ENCODE data around the gene CYFIP1. TPM values are rescaled to one million over a fixed set of nuclear protein-coding genes. Genes with fewer than 3 reads are reported as not detected.

The CYFIP1 gene
- total RNA-seq, 1 experiment from 2014 or later: 79.2 TPM

GRCh38 chr15:22951031-22951380 lies 29.2 kb downstream of the CYFIP1 start (continued):
- TF ChIP-seq, protein P1, sequence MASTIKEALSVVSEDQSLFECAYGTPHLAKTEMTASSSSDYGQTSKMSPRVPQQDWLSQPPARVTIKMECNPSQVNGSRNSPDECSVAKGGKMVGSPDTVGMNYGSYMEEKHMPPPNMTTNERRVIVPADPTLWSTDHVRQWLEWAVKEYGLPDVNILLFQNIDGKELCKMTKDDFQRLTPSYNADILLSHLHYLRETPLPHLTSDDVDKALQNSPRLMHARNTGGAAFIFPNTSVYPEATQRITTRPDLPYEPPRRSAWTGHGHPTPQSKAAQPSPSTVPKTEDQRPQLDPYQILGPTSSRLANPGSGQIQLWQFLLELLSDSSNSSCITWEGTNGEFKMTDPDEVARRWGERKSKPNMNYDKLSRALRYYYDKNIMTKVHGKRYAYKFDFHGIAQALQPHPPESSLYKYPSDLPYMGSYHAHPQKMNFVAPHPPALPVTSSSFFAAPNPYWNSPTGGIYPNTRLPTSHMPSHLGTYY (CRISPR knock-in tag; IDR thresholded peaks at IDR 0.05): no peak
- TF ChIP-seq, protein P2, sequence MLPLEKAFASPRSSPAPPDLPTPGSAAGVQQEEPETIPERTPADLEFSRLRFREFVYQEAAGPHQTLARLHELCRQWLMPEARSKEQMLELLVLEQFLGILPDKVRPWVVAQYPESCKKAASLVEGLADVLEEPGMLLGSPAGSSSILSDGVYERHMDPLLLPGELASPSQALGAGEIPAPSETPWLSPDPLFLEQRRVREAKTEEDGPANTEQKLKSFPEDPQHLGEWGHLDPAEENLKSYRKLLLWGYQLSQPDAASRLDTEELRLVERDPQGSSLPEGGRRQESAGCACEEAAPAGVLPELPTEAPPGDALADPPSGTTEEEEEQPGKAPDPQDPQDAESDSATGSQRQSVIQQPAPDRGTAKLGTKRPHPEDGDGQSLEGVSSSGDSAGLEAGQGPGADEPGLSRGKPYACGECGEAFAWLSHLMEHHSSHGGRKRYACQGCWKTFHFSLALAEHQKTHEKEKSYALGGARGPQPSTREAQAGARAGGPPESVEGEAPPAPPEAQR (CRISPR knock-in tag; IDR thresholded peaks at IDR 0.05): no peak
- TF ChIP-seq, protein P3, sequence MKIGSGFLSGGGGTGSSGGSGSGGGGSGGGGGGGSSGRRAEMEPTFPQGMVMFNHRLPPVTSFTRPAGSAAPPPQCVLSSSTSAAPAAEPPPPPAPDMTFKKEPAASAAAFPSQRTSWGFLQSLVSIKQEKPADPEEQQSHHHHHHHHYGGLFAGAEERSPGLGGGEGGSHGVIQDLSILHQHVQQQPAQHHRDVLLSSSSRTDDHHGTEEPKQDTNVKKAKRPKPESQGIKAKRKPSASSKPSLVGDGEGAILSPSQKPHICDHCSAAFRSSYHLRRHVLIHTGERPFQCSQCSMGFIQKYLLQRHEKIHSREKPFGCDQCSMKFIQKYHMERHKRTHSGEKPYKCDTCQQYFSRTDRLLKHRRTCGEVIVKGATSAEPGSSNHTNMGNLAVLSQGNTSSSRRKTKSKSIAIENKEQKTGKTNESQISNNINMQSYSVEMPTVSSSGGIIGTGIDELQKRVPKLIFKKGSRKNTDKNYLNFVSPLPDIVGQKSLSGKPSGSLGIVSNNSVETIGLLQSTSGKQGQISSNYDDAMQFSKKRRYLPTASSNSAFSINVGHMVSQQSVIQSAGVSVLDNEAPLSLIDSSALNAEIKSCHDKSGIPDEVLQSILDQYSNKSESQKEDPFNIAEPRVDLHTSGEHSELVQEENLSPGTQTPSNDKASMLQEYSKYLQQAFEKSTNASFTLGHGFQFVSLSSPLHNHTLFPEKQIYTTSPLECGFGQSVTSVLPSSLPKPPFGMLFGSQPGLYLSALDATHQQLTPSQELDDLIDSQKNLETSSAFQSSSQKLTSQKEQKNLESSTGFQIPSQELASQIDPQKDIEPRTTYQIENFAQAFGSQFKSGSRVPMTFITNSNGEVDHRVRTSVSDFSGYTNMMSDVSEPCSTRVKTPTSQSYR (CRISPR knock-in tag; IDR thresholded peaks at IDR 0.05): no peak
- no peak for TF ChIP-seq ATF1 (CRISPR knock-in tag; IDR thresholded peaks at IDR 0.05)
- TF ChIP-seq CDX4 (CRISPR knock-in tag; IDR thresholded peaks at IDR 0.05; ENCODE audit: borderline replicate concordance): no peak
- TF ChIP-seq, protein P4, sequence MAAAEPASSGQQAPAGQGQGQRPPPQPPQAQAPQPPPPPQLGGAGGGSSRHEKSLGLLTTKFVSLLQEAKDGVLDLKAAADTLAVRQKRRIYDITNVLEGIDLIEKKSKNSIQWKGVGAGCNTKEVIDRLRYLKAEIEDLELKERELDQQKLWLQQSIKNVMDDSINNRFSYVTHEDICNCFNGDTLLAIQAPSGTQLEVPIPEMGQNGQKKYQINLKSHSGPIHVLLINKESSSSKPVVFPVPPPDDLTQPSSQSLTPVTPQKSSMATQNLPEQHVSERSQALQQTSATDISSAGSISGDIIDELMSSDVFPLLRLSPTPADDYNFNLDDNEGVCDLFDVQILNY (CRISPR knock-in tag; IDR thresholded peaks at IDR 0.05): no peak
- no peak for TF ChIP-seq ARID4B (CRISPR knock-in tag; IDR thresholded peaks at IDR 0.05; ENCODE audit: borderline replicate concordance)
- no peak for TF ChIP-seq PREB (CRISPR knock-in tag; IDR thresholded peaks at IDR 0.05; ENCODE audit: borderline replicate concordance)
- no peak for TF ChIP-seq PRRX2 (CRISPR knock-in tag; IDR thresholded peaks at IDR 0.05)

DNA sequence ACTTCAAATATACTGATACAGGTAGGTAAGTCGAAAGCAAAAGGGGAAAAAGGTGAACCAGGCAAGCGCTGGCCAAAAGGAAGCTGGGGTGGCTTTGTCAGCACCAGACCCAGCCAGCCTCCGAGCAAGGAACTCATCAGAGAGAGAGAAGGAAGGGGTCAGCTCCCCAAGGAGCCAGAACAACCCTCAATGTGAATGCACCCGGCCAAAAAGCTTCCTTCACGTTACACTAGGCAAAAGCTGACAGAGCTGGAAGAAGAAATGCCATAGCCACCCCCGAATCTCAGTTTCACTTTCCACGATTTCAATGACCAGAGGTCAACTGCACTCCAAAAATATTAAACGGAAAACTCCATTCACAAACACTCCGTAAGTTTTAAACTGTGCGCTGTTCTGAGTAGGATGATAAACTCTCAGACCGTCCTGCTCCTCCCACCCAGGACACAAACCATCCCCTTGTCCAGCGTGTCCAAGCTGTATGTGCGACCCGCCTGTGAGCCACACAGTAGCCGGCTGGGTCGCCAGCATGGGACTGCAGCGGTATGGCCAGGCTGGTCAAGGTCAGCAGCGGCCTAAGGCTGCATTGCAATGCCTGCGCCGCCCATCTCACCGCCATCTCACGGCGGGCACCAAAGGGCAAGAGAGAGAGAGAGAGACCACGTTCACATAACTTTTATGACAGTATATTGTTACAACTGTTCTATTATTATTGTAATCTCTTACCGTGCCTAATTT lies 29.7 kb downstream of the CYFIP1 start:
- DNase-seq (ENCODE audit: low spot score): no peak
- POLR2A ChIA-PET: interaction anchor here (0.6 kb wide), 1 partner anchor 23 kb away, joined by 4 read pairs; no protein-coding TSS in a partner anchor

More for the DNA sequence above, 29.7 kb downstream of the CYFIP1 start:
- Mint-ChIP-seq H3K27me3 (ENCODE audit: low read depth) (peaks cover 51% of the 10 kb centered on the region), H3K9me3 (no peaks in the 10 kb centered on the region), H3K27ac (no peak overlapping the region; the same call in none of the 2 replicates), H3K4me1 (peaks cover 47% of the 10 kb centered on the region), H3K4me3 (no peak overlapping the region), H3K36me3 (no peaks in the 10 kb centered on the region)
- CTCF ChIA-PET: no interaction called here
- ATAC-seq: no peak
- TF ChIP-seq ELF4 (CRISPR knock-in tag; IDR thresholded peaks at IDR 0.05; ENCODE audit: low read depth): no peak

Data from WTC11 (cell line).